OCI-LY1 (cell line): ENCODE measurements around the gene ABCA13.

Experiments used
- EZH2 ChIP-seq: fragments of 200-600 bp; sonication (generic), shearing (Covaris generic); IDR thresholded peaks from 2 replicates; pipeline ENCODE4 v1.8.0; 2017; ENCODE audit warnings: borderline replicate concordance, mixed run types, mild to moderate bottlenecking, antibody characterized with exemption, low read length, moderate library complexity, mixed read lengths
- TF ChIP-seq, protein P1 (sequence below): fragments of 200-600 bp; sonication (generic), shearing (Covaris generic); IDR thresholded peaks from 2 replicates; pipeline ENCODE4 v1.5.1; 2017; ENCODE audit warnings: mild to moderate bottlenecking, antibody characterized with exemption, low read length, moderate library complexity, mixed read lengths

DNA sequence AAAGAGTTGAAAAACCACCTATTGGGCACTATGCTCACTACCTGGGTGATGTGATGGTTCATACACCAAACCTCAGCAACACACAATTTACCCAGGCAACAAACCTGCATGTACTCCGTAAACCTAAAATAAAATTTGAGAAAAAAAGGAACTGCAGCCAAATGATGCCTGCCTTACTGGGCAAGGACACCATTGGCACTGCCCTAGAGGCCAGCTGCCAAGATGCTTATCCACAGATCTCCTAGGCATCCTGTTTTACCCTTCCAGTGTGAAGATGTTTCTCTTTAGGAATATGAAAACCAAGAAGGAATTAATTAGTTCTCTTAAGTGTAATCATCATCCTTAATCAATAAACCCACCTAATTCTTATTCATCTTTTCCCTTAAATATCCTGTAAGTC, 133.4 kb downstream of the ABCA13 start:
- no peak for TF ChIP-seq EZH2
- TF ChIP-seq, protein P1, sequence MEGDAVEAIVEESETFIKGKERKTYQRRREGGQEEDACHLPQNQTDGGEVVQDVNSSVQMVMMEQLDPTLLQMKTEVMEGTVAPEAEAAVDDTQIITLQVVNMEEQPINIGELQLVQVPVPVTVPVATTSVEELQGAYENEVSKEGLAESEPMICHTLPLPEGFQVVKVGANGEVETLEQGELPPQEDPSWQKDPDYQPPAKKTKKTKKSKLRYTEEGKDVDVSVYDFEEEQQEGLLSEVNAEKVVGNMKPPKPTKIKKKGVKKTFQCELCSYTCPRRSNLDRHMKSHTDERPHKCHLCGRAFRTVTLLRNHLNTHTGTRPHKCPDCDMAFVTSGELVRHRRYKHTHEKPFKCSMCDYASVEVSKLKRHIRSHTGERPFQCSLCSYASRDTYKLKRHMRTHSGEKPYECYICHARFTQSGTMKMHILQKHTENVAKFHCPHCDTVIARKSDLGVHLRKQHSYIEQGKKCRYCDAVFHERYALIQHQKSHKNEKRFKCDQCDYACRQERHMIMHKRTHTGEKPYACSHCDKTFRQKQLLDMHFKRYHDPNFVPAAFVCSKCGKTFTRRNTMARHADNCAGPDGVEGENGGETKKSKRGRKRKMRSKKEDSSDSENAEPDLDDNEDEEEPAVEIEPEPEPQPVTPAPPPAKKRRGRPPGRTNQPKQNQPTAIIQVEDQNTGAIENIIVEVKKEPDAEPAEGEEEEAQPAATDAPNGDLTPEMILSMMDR = no peak
